Measurements from ENCODE around the gene DDX59. TPM values are rescaled to one million over a fixed set of nuclear protein-coding genes. Genes with fewer than 3 reads are reported as not detected.

Gene DDX59
- total and polyA plus RNA-seq, 9 of the 15 experiments (the other 6 are each of a cell fraction or from before 2014, with no cell fraction given), result 8.3 to 30.4 (median 19.8) TPM

DNA sequence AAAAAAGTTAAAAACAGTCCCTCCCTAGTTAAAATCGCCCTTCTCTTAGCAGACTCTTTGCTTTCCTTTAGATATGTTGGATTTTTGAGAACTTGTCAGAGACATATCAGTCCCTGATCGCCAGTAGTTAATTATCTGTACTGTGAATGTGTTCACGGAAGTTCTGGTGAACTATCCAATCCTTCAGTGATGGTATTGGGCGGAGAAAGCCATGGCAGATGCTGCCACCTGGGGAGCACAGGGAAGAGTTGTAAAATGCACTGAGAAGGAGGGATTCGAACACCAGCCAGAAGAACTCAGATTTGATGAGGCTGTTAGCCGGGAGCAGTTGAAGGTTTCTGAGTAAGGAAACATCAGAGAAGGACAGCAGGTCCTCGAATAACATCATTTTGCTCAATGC lies 31.6 kb downstream of the DDX59 start:
- DNase-seq (ENCODE audit: extremely low read depth in 1 of 4, low spot score in 3 of 4) (peak in 2 of 4 experiments; percentile 33 to 64), FAIRE-seq (no peak), ATAC-seq (peak; percentile 14)
- no peaks in the 10 kb centered on the region for H3K36me3 ChIP-seq (ENCODE audit: control insufficient read depth, insufficient read depth, low read length)
- ChIA-PET CTCF (ENCODE audit: low intra/inter-chr PET ratio) (no interaction called here), POLR2A (no interaction called here)
- WGBS (ENCODE audit: insufficient coverage, low coverage, missing lambda C conversion rate), result 20% methylated on average over 7 of the region's 7 CpGs
- no peaks in the 10 kb centered on the region for H3K79me2 ChIP-seq (ENCODE audit: control insufficient read depth, insufficient read depth, low read length)
- no peak overlapping the region for H3K4me3 ChIP-seq
- BruUV-seq (replicated peaks), result no TSS peak
- H4K20me1 ChIP-seq (replicated peaks; ENCODE audit: control insufficient read depth, insufficient read depth, low read length), result no peaks in the 10 kb centered on the region
- H3K4me2 ChIP-seq (ENCODE audit: insufficient read depth, low read length), result peak overlapping the region; percentile 17
- in situ Hi-C loops (cut with MboI) (no loop called here), intact Hi-C loops (cut with micrococcal nuclease) (no loop called here)
- 0 out of 2 replicates have a peak, but pooled peaks cover 3% of the 10 kb centered on the region for H3K9me3 ChIP-seq (replicated peaks; ENCODE audit: control insufficient read depth, insufficient read depth, low read depth, low read length)
- H2AFZ ChIP-seq (ENCODE audit: low read depth, low read length), result peak overlapping the region; percentile 93
- peak overlapping the region; percentile 42 to 78; a peak in 3 of 4 replicates for H3K9ac ChIP-seq (ENCODE audit: insufficient read depth in 1 of 2, low read depth in 2 of 2, low read length in 2 of 2)
- peak overlapping the region; percentile 92 for H3K27ac ChIP-seq (ENCODE audit: extremely low read depth, low read depth, low read length)
- H3K9me1 ChIP-seq (ENCODE audit: control insufficient read depth, insufficient read depth, low read length), result no peaks in the 10 kb centered on the region
- H3K27me3 ChIP-seq (ENCODE audit: control insufficient read depth in 2 of 2, insufficient read depth in 2 of 2, low read length in 2 of 2), result no peaks in the 10 kb centered on the region
- H3K4me1 ChIP-seq (replicated peaks in 1 of 2; ENCODE audit: control insufficient read depth in 2 of 2, insufficient read depth in 2 of 2, low read length in 2 of 2), result peaks cover 24 to 39% of the 10 kb centered on the region in 2 experiments
- TF ChIP-seq STAT5A (IDR thresholded peaks at IDR 0.05; ENCODE audit: borderline replicate concordance, low read length) (no peak), ATF7 (IDR thresholded peaks at IDR 0.05) (no peak), HCFC1 (IDR thresholded peaks at IDR 0.05; ENCODE audit: low read depth, low read length) (no peak), GATAD2B (IDR thresholded peaks at IDR 0.05; ENCODE audit: borderline replicate concordance) (0 out of 2 replicates have a peak, but pooled peaks have one; percentile 49), HMBOX1 (IDR thresholded peaks at IDR 0.05) (peak; percentile 77), RAD21 (CRISPR knock-in tag; conservative IDR thresholded peaks at IDR 0.05 in 1 of 2, IDR thresholded peaks at IDR 0.05 in 1 of 2) (peak; percentile 34 to 41; a peak in 3 of 4 replicates), ATF1 (CRISPR knock-in tag; IDR thresholded peaks at IDR 0.05) (no peak), ATF1 (tag; IDR thresholded peaks at IDR 0.05) (no peak), RBM17 (IDR thresholded peaks at IDR 0.05; ENCODE audit: borderline replicate concordance, low read depth, low read length) (no peak), CBFA2T2 (conservative IDR thresholded peaks at IDR 0.05) (no peak), HNRNPH1 (optimal IDR thresholded peaks at IDR 0.05; ENCODE audit: low read depth, low read length) (no peak), PCBP1 (IDR thresholded peaks at IDR 0.05; ENCODE audit: low read depth, low read length, poor library complexity, severe bottlenecking) (no peak), ASH1L (IDR thresholded peaks at IDR 0.05; ENCODE audit: borderline replicate concordance, low read depth, partially characterized antibody) (no peak), SMAD4 (CRISPR knock-in tag; conservative IDR thresholded peaks at IDR 0.05) (no peak), NCOA6 (IDR thresholded peaks at IDR 0.05) (no peak)
- TF ChIP-seq, protein P1, sequence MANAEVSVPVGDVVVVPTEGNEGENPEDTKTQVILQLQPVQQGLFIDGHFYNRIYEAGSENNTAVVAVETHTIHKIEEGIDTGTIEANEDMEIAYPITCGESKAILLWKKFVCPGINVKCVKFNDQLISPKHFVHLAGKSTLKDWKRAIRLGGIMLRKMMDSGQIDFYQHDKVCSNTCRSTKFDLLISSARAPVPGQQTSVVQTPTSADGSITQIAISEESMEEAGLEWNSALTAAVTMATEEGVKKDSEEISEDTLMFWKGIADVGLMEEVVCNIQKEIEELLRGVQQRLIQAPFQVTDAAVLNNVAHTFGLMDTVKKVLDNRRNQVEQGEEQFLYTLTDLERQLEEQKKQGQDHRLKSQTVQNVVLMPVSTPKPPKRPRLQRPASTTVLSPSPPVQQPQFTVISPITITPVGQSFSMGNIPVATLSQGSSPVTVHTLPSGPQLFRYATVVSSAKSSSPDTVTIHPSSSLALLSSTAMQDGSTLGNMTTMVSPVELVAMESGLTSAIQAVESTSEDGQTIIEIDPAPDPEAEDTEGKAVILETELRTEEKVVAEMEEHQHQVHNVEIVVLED (CRISPR knock-in tag; IDR thresholded peaks at IDR 0.05), result no peak
- TF ChIP-seq, protein P2, sequence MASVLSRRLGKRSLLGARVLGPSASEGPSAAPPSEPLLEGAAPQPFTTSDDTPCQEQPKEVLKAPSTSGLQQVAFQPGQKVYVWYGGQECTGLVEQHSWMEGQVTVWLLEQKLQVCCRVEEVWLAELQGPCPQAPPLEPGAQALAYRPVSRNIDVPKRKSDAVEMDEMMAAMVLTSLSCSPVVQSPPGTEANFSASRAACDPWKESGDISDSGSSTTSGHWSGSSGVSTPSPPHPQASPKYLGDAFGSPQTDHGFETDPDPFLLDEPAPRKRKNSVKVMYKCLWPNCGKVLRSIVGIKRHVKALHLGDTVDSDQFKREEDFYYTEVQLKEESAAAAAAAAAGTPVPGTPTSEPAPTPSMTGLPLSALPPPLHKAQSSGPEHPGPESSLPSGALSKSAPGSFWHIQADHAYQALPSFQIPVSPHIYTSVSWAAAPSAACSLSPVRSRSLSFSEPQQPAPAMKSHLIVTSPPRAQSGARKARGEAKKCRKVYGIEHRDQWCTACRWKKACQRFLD (CRISPR knock-in tag; IDR thresholded peaks at IDR 0.05), result 0 out of 2 replicates have a peak, but pooled peaks have one; percentile 39
- TF ChIP-seq, protein P3, sequence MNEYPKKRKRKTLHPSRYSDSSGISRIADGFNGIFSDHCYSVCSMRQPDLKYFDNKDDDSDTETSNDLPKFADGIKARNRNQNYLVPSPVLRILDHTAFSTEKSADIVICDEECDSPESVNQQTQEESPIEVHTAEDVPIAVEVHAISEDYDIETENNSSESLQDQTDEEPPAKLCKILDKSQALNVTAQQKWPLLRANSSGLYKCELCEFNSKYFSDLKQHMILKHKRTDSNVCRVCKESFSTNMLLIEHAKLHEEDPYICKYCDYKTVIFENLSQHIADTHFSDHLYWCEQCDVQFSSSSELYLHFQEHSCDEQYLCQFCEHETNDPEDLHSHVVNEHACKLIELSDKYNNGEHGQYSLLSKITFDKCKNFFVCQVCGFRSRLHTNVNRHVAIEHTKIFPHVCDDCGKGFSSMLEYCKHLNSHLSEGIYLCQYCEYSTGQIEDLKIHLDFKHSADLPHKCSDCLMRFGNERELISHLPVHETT (CRISPR knock-in tag; conservative IDR thresholded peaks at IDR 0.05 in 1 of 2, IDR thresholded peaks at IDR 0.05 in 1 of 2), result 0 out of 4 replicates have a peak, but pooled peaks of 1 of the 2 experiments have one; percentile 49

Data from K562 (cell line).